ENCODE results near the gene PSD2.

PSD2 gene

DNA sequence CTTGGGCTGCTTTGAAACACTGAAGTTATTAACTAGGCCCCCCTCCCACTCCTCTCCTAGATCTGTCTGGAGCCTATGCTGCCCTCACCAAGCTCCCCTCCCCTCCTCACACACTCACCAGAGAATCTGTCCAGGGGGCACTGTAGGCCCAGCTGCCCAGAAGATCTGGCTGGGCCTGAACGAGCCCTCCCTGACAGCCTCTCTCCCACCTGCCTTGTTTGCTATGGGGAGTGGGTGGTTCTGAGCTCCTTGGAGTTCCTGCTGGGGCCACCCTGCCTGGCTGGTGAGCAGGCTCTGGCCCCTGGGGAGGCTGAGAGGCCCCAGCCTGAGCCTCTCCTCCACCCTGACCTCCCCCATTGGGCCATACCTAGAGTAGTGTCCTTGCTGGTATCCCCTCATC lies 75.1 kb downstream of the PSD2 start:
- no peaks in the 10 kb centered on the region for H3K79me2 ChIP-seq (ENCODE audit: low read length)
- H3K27me3 ChIP-seq (ENCODE audit: low read depth, low read length): 0 out of 2 replicates have a peak, but pooled peaks cover 3% of the 10 kb centered on the region
- no peak for TF ChIP-seq EZH2phosphoT487 (IDR thresholded peaks at IDR 0.05; ENCODE audit: low read depth)
- TF ChIP-seq, protein P1, sequence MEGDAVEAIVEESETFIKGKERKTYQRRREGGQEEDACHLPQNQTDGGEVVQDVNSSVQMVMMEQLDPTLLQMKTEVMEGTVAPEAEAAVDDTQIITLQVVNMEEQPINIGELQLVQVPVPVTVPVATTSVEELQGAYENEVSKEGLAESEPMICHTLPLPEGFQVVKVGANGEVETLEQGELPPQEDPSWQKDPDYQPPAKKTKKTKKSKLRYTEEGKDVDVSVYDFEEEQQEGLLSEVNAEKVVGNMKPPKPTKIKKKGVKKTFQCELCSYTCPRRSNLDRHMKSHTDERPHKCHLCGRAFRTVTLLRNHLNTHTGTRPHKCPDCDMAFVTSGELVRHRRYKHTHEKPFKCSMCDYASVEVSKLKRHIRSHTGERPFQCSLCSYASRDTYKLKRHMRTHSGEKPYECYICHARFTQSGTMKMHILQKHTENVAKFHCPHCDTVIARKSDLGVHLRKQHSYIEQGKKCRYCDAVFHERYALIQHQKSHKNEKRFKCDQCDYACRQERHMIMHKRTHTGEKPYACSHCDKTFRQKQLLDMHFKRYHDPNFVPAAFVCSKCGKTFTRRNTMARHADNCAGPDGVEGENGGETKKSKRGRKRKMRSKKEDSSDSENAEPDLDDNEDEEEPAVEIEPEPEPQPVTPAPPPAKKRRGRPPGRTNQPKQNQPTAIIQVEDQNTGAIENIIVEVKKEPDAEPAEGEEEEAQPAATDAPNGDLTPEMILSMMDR (IDR thresholded peaks at IDR 0.05; ENCODE audit: low read depth, low read length): no peak
- no peaks in the 10 kb centered on the region for H4K20me1 ChIP-seq (ENCODE audit: insufficient read depth, low read length)
- H3K9ac ChIP-seq (ENCODE audit: low read length): no peak overlapping the region
- no peaks in the 10 kb centered on the region for H3K36me3 ChIP-seq (replicated peaks; ENCODE audit: low read depth, low read length)
- no peak overlapping the region for H2AFZ ChIP-seq (ENCODE audit: low read depth, low read length)
- H3K9me3 ChIP-seq (ENCODE audit: insufficient read depth, low read length): no peaks in the 10 kb centered on the region
- H3K4me1 ChIP-seq (ENCODE audit: low read length): no peaks in the 10 kb centered on the region
- no peak overlapping the region for H3K4me3 ChIP-seq (ENCODE audit: low read length)
- H3K27ac ChIP-seq (ENCODE audit: low read length): no peak overlapping the region
- no peak overlapping the region for H3K4me2 ChIP-seq (ENCODE audit: low read length)

DNA sequence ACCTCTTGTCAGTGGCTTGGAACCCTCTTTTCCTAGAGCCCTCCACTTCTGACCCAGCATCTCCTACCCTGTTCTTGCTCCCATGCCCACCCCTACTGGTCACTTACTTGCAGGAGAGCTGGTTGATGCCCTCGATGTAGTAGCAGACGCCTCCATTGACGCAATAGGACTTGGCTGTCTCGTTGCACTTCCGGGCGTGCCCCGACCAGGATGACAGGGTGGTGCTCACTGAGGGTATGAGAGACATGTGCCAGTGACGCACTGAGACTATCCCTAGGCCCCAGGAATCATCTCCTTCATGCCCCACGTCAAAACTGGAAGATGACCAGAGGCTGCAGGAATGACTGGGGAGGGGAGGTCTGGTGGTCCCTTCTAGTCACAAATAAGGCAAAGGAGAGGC lies 76.0 kb downstream of the PSD2 start:
- H3K4me2 ChIP-seq (ENCODE audit: low read length): no peak overlapping the region
- no peak for TF ChIP-seq EZH2phosphoT487 (IDR thresholded peaks at IDR 0.05; ENCODE audit: low read depth)
- TF ChIP-seq, protein P1 (IDR thresholded peaks at IDR 0.05; ENCODE audit: low read depth, low read length): no peak
- H3K9me3 ChIP-seq (ENCODE audit: insufficient read depth, low read length): no peaks in the 10 kb centered on the region
- no peak overlapping the region for H3K9ac ChIP-seq (ENCODE audit: low read length)
- H2AFZ ChIP-seq (ENCODE audit: low read depth, low read length): no peak overlapping the region
- no peaks in the 10 kb centered on the region for H3K36me3 ChIP-seq (replicated peaks; ENCODE audit: low read depth, low read length)
- no peak overlapping the region for H3K4me3 ChIP-seq (ENCODE audit: low read length)
- 0 out of 2 replicates have a peak, but pooled peaks cover 1% of the 10 kb centered on the region for H3K27me3 ChIP-seq (ENCODE audit: low read depth, low read length)
- no peaks in the 10 kb centered on the region for H3K4me1 ChIP-seq (ENCODE audit: low read length)
- no peaks in the 10 kb centered on the region for H3K79me2 ChIP-seq (ENCODE audit: low read length)
- no peak overlapping the region for H3K27ac ChIP-seq (ENCODE audit: low read length)
- no peaks in the 10 kb centered on the region for H4K20me1 ChIP-seq (ENCODE audit: insufficient read depth, low read length)

DNA sequence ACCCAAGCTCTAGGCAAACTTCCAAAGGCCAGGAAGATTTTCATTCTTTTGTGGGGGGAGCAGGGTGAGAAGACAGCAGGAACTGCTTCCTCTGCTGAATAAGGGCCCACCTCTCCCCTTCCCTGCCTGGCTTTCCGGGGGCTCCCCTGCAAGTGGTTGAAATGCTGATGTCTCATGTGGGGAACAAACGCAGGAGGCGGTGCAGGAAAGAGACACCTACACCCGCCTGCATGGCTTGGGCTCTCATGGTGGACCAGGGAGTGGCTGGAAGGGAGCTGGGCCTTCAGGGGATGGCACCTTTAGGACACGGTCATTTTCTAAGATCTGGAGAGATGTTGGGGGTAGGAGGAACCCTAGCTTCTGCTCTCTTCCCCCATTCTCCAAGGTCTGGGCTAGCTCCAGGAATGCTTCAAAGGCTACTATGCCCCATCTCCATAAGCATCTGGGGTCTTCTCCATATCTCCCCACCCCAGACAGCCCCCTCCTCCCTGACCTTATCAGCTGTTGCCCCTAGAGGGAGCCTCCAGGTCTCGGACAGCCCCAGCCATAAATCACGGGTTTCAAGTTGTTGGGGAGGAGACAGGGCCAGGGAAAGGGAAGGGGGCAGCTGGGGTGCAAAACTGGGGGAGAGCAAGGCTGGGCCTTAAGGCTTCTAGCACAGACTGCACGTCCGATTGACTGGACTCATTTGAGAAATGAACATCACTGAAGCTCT lies 76.6 kb downstream of the PSD2 start:
- Histone ChIP-seq H3K4me1 (ENCODE audit: low read length) (no peaks in the 10 kb centered on the region), H3K4me3 (ENCODE audit: low read length) (no peak overlapping the region), H4K20me1 (ENCODE audit: insufficient read depth, low read length) (no peaks in the 10 kb centered on the region), H3K27ac (ENCODE audit: low read length) (no peak overlapping the region), H3K4me2 (ENCODE audit: low read length) (no peak overlapping the region), H3K27me3 (ENCODE audit: low read depth, low read length) (no peaks in the 10 kb centered on the region), H3K9me3 (ENCODE audit: insufficient read depth, low read length) (no peaks in the 10 kb centered on the region), H3K79me2 (ENCODE audit: low read length) (no peaks in the 10 kb centered on the region), H3K9ac (ENCODE audit: low read length) (no peak overlapping the region), H2AFZ (ENCODE audit: low read depth, low read length) (no peak overlapping the region), H3K36me3 (replicated peaks; ENCODE audit: low read depth, low read length) (no peaks in the 10 kb centered on the region)
- TF ChIP-seq EZH2phosphoT487 (IDR thresholded peaks at IDR 0.05; ENCODE audit: low read depth): no peak
- TF ChIP-seq, protein P1 (IDR thresholded peaks at IDR 0.05; ENCODE audit: low read depth, low read length): peak; percentile 32; the same call in 1 of the 2 replicates

DNA sequence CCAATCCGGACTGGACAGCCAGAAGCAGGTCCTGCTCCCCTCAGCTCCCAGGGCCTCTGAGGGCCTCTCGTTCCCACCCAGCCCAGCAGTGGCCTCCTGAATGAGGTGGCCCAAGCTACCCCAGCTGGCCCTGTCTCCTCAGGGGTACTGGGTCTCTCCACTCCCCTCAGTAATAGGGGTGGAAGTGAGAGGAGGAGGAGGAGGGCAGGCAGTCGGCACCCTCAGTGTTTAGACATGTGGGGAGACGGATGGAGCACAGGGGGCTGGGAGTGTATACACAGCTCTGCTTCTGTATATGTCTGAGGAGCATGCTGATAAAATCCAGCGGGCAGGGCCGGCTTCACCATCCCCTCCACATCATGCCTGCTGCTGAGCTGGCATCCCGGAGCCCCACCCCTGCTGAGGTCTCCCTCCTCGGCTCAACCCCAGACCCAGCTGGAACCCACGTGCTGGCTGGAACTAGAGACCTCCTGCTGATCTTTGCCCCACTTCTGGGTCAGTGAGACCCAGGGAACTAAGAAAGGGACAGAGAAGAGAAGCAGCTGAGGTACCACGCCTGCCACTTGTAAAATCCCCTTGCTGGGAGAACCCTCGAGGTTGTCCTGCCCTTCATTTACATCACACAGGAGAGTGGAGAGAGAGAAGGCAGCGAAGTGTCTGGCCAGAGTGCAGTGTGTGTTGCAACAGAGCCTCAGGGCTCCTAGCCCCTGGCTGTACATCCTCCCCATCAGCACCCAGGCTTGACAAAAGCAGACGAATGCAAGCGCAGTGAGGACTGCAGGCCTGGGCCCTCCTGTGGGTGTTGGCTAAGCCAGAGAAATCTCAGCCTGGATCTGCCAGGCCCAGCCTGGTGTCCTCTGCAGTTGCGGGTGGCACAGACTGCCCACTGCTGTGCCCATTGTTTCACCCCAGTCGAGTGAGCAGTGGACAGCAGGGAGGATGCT lies 77.5 kb downstream of the PSD2 start:
- no peak overlapping the region for H2AFZ ChIP-seq (ENCODE audit: low read depth, low read length)
- TF ChIP-seq, protein P1 (IDR thresholded peaks at IDR 0.05; ENCODE audit: low read depth, low read length): no peak
- no peak for TF ChIP-seq EZH2phosphoT487 (IDR thresholded peaks at IDR 0.05; ENCODE audit: low read depth)
- no peaks in the 10 kb centered on the region for H3K79me2 ChIP-seq (ENCODE audit: low read length)
- H3K9ac ChIP-seq (ENCODE audit: low read length): no peak overlapping the region
- H3K27ac ChIP-seq (ENCODE audit: low read length): no peak overlapping the region
- H3K4me2 ChIP-seq (ENCODE audit: low read length): no peak overlapping the region
- H3K4me3 ChIP-seq (ENCODE audit: low read length): no peak overlapping the region
- H3K9me3 ChIP-seq (ENCODE audit: insufficient read depth, low read length): no peaks in the 10 kb centered on the region
- H3K4me1 ChIP-seq (ENCODE audit: low read length): no peaks in the 10 kb centered on the region
- no peaks in the 10 kb centered on the region for H4K20me1 ChIP-seq (ENCODE audit: insufficient read depth, low read length)
- no peaks in the 10 kb centered on the region for H3K27me3 ChIP-seq (ENCODE audit: low read depth, low read length)
- no peaks in the 10 kb centered on the region for H3K36me3 ChIP-seq (replicated peaks; ENCODE audit: low read depth, low read length)

Measured in OCI-LY3 (cell line).